ENCODE results near the gene POLR3K. TPM values are rescaled to one million over a fixed set of nuclear protein-coding genes. Genes with fewer than 3 reads are reported as not detected.
A peak's percentile ranks its signal among the peaks of the same experiment; 100 is the strongest.

Gene POLR3K
- total RNA-seq, 2 experiments from 2014 or later: 39.9 to 45.3 TPM

- Mint-ChIP-seq H3K4me1 (ENCODE audit: low read depth) (peaks cover 4% of the 10 kb centered on the region), H3K27me3 (peaks cover 15% of the 10 kb centered on the region), H3K9me3 (no peaks in the 10 kb centered on the region), H3K27ac (no peak overlapping the region), H3K4me3 (no peak overlapping the region), H3K36me3 (no peaks in the 10 kb centered on the region)
- ChIA-PET POLR2A (no interaction called here), CTCF (interaction anchor here (0.8 to 11.5 kb wide), 6 partner anchors 7 to 28 kb away, joined by 3 to 384 read pairs (median 20); partner anchors contain the start of genes POLR3K and SNRNP25)
- intact Hi-C loops (cut with micrococcal nuclease): no loop called here
- DNase-seq: no peak
Measured at GRCh38 chr16:67884-68789, 14.7 kb upstream of the POLR3K start.

GRCh38 chr16:67183-67791, 13.9 kb upstream of the POLR3K start:
- ChIA-PET CTCF (interaction anchor here (0.8 to 11.5 kb wide), 8 partner anchors 8 to 37 kb away, joined by 3 to 384 read pairs (median 20); partner anchors contain the start of genes MPG, POLR3K and SNRNP25), POLR2A (no interaction called here)
- no peak for DNase-seq
- Mint-ChIP-seq H3K36me3 (no peaks in the 10 kb centered on the region), H3K27ac (no peak overlapping the region), H3K9me3 (no peaks in the 10 kb centered on the region), H3K4me3 (no peak overlapping the region), H3K27me3 (peaks cover 10% of the 10 kb centered on the region), H3K4me1 (ENCODE audit: low read depth) (no peaks in the 10 kb centered on the region)
- intact Hi-C loops (cut with micrococcal nuclease): no loop called here

- H3K27ac Mint-ChIP-seq: no peak overlapping the region
Measured at GRCh38 chr16:66309-67182, 13.1 kb upstream of the POLR3K start.

GRCh38 chr16:65745-66144, 12.3 kb upstream of the POLR3K start:
- POLR2A ChIA-PET: interaction anchor here (0.9 to 1.5 kb wide), 5 partner anchors 11 to 31 kb away, joined by 3 to 6 read pairs (median 5); partner anchors contain the start of genes POLR3K and SNRNP25

More at GRCh38 chr16:66309-67182, 13.1 kb upstream of the POLR3K start:
- Mint-ChIP-seq H3K4me1 (ENCODE audit: low read depth) (no peaks in the 10 kb centered on the region), H3K9me3 (no peaks in the 10 kb centered on the region), H3K4me3 (no peak overlapping the region), H3K27me3 (peaks cover 8% of the 10 kb centered on the region), H3K36me3 (no peaks in the 10 kb centered on the region)
- intact Hi-C loops (cut with micrococcal nuclease): no loop called here
- ChIA-PET POLR2A (interaction anchor here (0.9 to 1.5 kb wide), 4 partner anchors 11 to 30 kb away, joined by 4 to 6 read pairs (median 5); partner anchors contain the start of genes POLR3K and SNRNP25), CTCF (interaction anchor here (0.6 to 11.5 kb wide), 23 partner anchors 8 to 325 kb away, joined by 3 to 384 read pairs (median 6); partner anchors contain the start of genes FAM234A, HBQ1, MPG and POLR3K)
- no peak for DNase-seq

GRCh38 chr16:64914-65255, 11.5 kb upstream of the POLR3K start:
- Mint-ChIP-seq H3K4me3 (no peak overlapping the region), H3K27ac (no peak overlapping the region), H3K27me3 (peaks cover 2% of the 10 kb centered on the region), H3K9me3 (no peaks in the 10 kb centered on the region), H3K4me1 (ENCODE audit: low read depth) (no peaks in the 10 kb centered on the region), H3K36me3 (no peaks in the 10 kb centered on the region)
- ChIA-PET CTCF (interaction anchor here (1.1 to 11.5 kb wide), 12 partner anchors 10 to 300 kb away, joined by 3 to 384 read pairs (median 20); partner anchors contain the start of genes HBQ1 and MPG), POLR2A (interaction anchor here (1.4 to 1.5 kb wide), 2 partner anchors 12 to 32 kb away, joined by 5 to 6 read pairs; partner anchors contain the start of genes POLR3K and SNRNP25)
- no peak for DNase-seq
- intact Hi-C loops (cut with micrococcal nuclease): loop anchor here (1.0 to 2.0 kb wide), 2 partner anchors 20 to 32 kb away; no protein-coding TSS in a partner anchor

More at GRCh38 chr16:65745-66144, 12.3 kb upstream of the POLR3K start:
- DNase-seq: peak; percentile 93
- intact Hi-C loops (cut with micrococcal nuclease): loop anchor here (1.0 to 2.0 kb wide), 2 partner anchors 19 to 32 kb away; no protein-coding TSS in a partner anchor
- CTCF ChIA-PET: interaction anchor here (0.6 to 11.5 kb wide), 29 partner anchors 8 to 453 kb away, joined by 3 to 384 read pairs (median 5); partner anchors contain the start of genes FAM234A, HBQ1, MPG and POLR3K
- H3K4me3 Mint-ChIP-seq: no peak overlapping the region
- no peak overlapping the region for H3K27ac Mint-ChIP-seq
- no peaks in the 10 kb centered on the region for H3K9me3 Mint-ChIP-seq
- H3K4me1 Mint-ChIP-seq (ENCODE audit: low read depth): no peaks in the 10 kb centered on the region
- H3K27me3 Mint-ChIP-seq: peaks cover 4% of the 10 kb centered on the region
- H3K36me3 Mint-ChIP-seq: no peaks in the 10 kb centered on the region

GRCh38 chr16:63998-64913, 10.8 kb upstream of the POLR3K start:
- H3K27me3 Mint-ChIP-seq: peaks cover 2% of the 10 kb centered on the region
- intact Hi-C loops (cut with micrococcal nuclease): loop anchor here (2.0 kb wide), 1 partner anchor 21 kb away; no protein-coding TSS in a partner anchor
- no peak overlapping the region for H3K4me3 Mint-ChIP-seq
- H3K36me3 Mint-ChIP-seq: no peaks in the 10 kb centered on the region
- DNase-seq: no peak
- no peaks in the 10 kb centered on the region for H3K4me1 Mint-ChIP-seq (ENCODE audit: low read depth)
- no peak overlapping the region for H3K27ac Mint-ChIP-seq
- POLR2A ChIA-PET: no interaction called here
- CTCF ChIA-PET: interaction anchor here (1.1 to 11.5 kb wide), 11 partner anchors 14 to 301 kb away, joined by 3 to 384 read pairs (median 8); partner anchors contain the start of gene MPG
- no peaks in the 10 kb centered on the region for H3K9me3 Mint-ChIP-seq

- no peak for DNase-seq
- Mint-ChIP-seq H3K36me3 (no peaks in the 10 kb centered on the region), H3K9me3 (no peaks in the 10 kb centered on the region), H3K4me1 (ENCODE audit: low read depth) (no peaks in the 10 kb centered on the region), H3K27ac (no peak overlapping the region), H3K4me3 (no peak overlapping the region), H3K27me3 (peaks cover 2% of the 10 kb centered on the region)
- ChIA-PET CTCF (interaction anchor here (1.5 to 11.5 kb wide), 3 partner anchors 33 to 299 kb away, joined by 7 to 384 read pairs (median 7); no protein-coding TSS in a partner anchor), POLR2A (interaction anchor here (1.5 kb wide), 1 partner anchor 21 kb away, joined by 4 read pairs; no protein-coding TSS in a partner anchor)
- intact Hi-C loops (cut with micrococcal nuclease): no loop called here
Measured at GRCh38 chr16:63466-63865, 10.1 kb upstream of the POLR3K start.

- peaks cover 5% of the 10 kb centered on the region for H3K36me3 Mint-ChIP-seq
- POLR2A ChIA-PET: interaction anchor here (1.5 kb wide), 1 partner anchor 22 kb away, joined by 4 read pairs; no protein-coding TSS in a partner anchor
Measured at GRCh38 chr16:62968-63391, 9.6 kb upstream of the POLR3K start.

GRCh38 chr16:62283-62967, 9.0 kb upstream of the POLR3K start:
- no peak overlapping the region for H3K27ac Mint-ChIP-seq
- intact Hi-C loops (cut with micrococcal nuclease): no loop called here
- H3K4me3 Mint-ChIP-seq: no peak overlapping the region
- no peaks in the 10 kb centered on the region for H3K4me1 Mint-ChIP-seq (ENCODE audit: low read depth)
- POLR2A ChIA-PET: interaction anchor here (0.5 to 1.5 kb wide), 2 partner anchors 22 to 75 kb away, joined by 4 read pairs; no protein-coding TSS in a partner anchor
- peaks cover 7% of the 10 kb centered on the region for H3K36me3 Mint-ChIP-seq
- CTCF ChIA-PET: interaction anchor here (0.7 to 11.5 kb wide), 4 partner anchors 10 to 300 kb away, joined by 3 to 384 read pairs (median 7); partner anchors contain the start of gene RHBDF1
- peaks cover under 1% of the 10 kb centered on the region for H3K27me3 Mint-ChIP-seq
- no peaks in the 10 kb centered on the region for H3K9me3 Mint-ChIP-seq
- no peak for DNase-seq

More at GRCh38 chr16:62968-63391, 9.6 kb upstream of the POLR3K start:
- Mint-ChIP-seq H3K4me3 (no peak overlapping the region), H3K9me3 (no peaks in the 10 kb centered on the region), H3K27me3 (peaks cover 2% of the 10 kb centered on the region), H3K27ac (no peak overlapping the region), H3K4me1 (ENCODE audit: low read depth) (no peaks in the 10 kb centered on the region)
- DNase-seq: no peak
- intact Hi-C loops (cut with micrococcal nuclease): no loop called here
- CTCF ChIA-PET: interaction anchor here (1.5 to 11.5 kb wide), 3 partner anchors 33 to 299 kb away, joined by 7 to 384 read pairs (median 7); no protein-coding TSS in a partner anchor
